Measurements from ENCODE around the gene NPY1R.

The NPY1R gene

GRCh38 chr4:163367651-163368050 lies 35.3 kb upstream of the NPY1R start:
- Histone ChIP-seq H3K36me3 (ENCODE audit: insufficient read depth) (no peaks in the 10 kb centered on the region), H3K4me3 (IDR thresholded peaks at IDR 0.05; ENCODE audit: insufficient read depth, low read depth, low read length) (no peak overlapping the region), H2AFZ (ENCODE audit: low read depth) (no peak overlapping the region), H3K27me3 (ENCODE audit: insufficient read depth, low read depth) (no peaks in the 10 kb centered on the region), H3K4me2 (no peak overlapping the region), H3K9ac (no peak overlapping the region), H3K4me1 (ENCODE audit: low read depth, poor library complexity, severe bottlenecking) (no peaks in the 10 kb centered on the region), H3K27ac (no peak overlapping the region), H4K20me1 (ENCODE audit: insufficient read depth) (no peaks in the 10 kb centered on the region), H3K79me2 (ENCODE audit: insufficient read depth, low read depth) (no peaks in the 10 kb centered on the region)
- no peak for TF ChIP-seq CTCF (conservative IDR thresholded peaks at IDR 0.05; ENCODE audit: low read depth, low read length)

GRCh38 chr4:163356104-163356503 lies 23.7 kb upstream of the NPY1R start:
- no peaks in the 10 kb centered on the region for H3K4me1 ChIP-seq (ENCODE audit: low read depth, poor library complexity, severe bottlenecking)
- no peaks in the 10 kb centered on the region for H3K36me3 ChIP-seq (ENCODE audit: insufficient read depth)
- H3K27me3 ChIP-seq (ENCODE audit: insufficient read depth, low read depth), result no peaks in the 10 kb centered on the region
- H3K4me2 ChIP-seq, result no peak overlapping the region
- H3K79me2 ChIP-seq (ENCODE audit: insufficient read depth, low read depth), result no peaks in the 10 kb centered on the region
- H2AFZ ChIP-seq (ENCODE audit: low read depth), result no peak overlapping the region
- H4K20me1 ChIP-seq (ENCODE audit: insufficient read depth), result no peaks in the 10 kb centered on the region
- no peak for TF ChIP-seq CTCF (conservative IDR thresholded peaks at IDR 0.05; ENCODE audit: low read depth, low read length)
- no peak overlapping the region for H3K4me3 ChIP-seq (IDR thresholded peaks at IDR 0.05; ENCODE audit: insufficient read depth, low read depth, low read length)
- H3K9ac ChIP-seq, result no peak overlapping the region
- H3K27ac ChIP-seq, result no peak overlapping the region

DNA sequence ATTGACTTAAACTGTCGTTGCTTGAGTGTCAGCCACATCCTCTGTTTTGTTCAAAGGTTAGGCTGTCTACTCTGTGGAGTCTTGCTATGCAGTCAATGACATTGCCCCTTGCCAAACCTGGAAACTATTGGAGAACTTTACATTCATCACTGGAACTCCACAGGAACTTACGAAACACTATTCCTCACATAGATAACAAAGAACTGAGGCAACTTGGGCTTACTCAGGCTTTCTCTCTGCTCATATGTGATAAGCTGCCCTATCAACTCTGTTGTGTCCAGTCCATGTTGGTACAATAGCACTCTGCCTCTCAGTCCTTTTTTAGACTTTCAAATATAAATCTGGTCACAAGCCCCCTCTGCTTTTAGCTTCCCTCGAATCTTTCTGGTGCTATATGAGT lies 20.7 kb upstream of the NPY1R start:
- Histone ChIP-seq H3K4me2 (no peak overlapping the region), H3K4me1 (ENCODE audit: low read depth, poor library complexity, severe bottlenecking) (no peaks in the 10 kb centered on the region), H3K27me3 (ENCODE audit: insufficient read depth, low read depth) (no peaks in the 10 kb centered on the region), H4K20me1 (ENCODE audit: insufficient read depth) (no peaks in the 10 kb centered on the region), H3K4me3 (IDR thresholded peaks at IDR 0.05; ENCODE audit: insufficient read depth, low read depth, low read length) (no peak overlapping the region), H3K9ac (no peak overlapping the region), H3K36me3 (ENCODE audit: insufficient read depth) (no peaks in the 10 kb centered on the region), H2AFZ (ENCODE audit: low read depth) (no peak overlapping the region), H3K79me2 (ENCODE audit: insufficient read depth, low read depth) (no peaks in the 10 kb centered on the region), H3K27ac (no peak overlapping the region)
- no peak for TF ChIP-seq CTCF (conservative IDR thresholded peaks at IDR 0.05; ENCODE audit: low read depth, low read length)

GRCh38 chr4:163350672-163351071 lies 18.3 kb upstream of the NPY1R start:
- Histone ChIP-seq H3K27ac (no peak overlapping the region), H3K27me3 (ENCODE audit: insufficient read depth, low read depth) (no peaks in the 10 kb centered on the region), H4K20me1 (ENCODE audit: insufficient read depth) (no peaks in the 10 kb centered on the region), H3K36me3 (ENCODE audit: insufficient read depth) (no peaks in the 10 kb centered on the region), H2AFZ (ENCODE audit: low read depth) (no peak overlapping the region), H3K4me1 (ENCODE audit: low read depth, poor library complexity, severe bottlenecking) (no peaks in the 10 kb centered on the region), H3K79me2 (ENCODE audit: insufficient read depth, low read depth) (no peaks in the 10 kb centered on the region), H3K9ac (no peak overlapping the region), H3K4me3 (IDR thresholded peaks at IDR 0.05; ENCODE audit: insufficient read depth, low read depth, low read length) (no peak overlapping the region), H3K4me2 (no peak overlapping the region)
- no peak for TF ChIP-seq CTCF (conservative IDR thresholded peaks at IDR 0.05; ENCODE audit: low read depth, low read length)

Data from KMS-11 (cell line).